ENCODE measurements around the gene TRAK1.

DNA sequence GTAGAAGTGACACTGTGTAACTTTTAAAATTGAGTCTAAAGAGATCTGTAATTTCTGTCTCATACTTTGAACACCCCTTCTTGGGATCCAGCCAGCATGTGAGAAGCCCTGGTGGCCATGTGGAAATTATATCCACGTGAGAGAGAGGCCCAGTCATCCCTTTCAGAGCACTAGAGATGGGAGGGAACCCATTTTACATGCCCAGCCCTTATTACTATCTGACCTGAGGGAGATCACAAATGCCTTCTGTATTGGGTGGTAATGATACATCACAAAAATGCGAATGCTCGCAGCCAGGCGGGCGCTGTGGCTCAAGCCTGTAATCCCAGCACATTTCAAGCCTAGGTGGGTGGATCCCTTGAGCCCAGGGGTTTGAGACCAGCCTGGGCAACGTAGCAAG is 27.3 kb upstream of the TRAK1 start:
- TF ChIP-seq GATA3 (IDR thresholded peaks at IDR 0.05; ENCODE audit: low read depth, low read length) (no peak), GATA2 (IDR thresholded peaks at IDR 0.05; ENCODE audit: low read depth, low read length) (no peak)

All from SH-SY5Y (cell line).